Measurements from ENCODE around the gene BTN1A1. TPM values are rescaled to one million over a fixed set of nuclear protein-coding genes. Genes with fewer than 3 reads are reported as not detected.

Gene BTN1A1
- total RNA-seq, 4 donors from 2014 or later = 0.32 TPM; not detected in 3

DNA sequence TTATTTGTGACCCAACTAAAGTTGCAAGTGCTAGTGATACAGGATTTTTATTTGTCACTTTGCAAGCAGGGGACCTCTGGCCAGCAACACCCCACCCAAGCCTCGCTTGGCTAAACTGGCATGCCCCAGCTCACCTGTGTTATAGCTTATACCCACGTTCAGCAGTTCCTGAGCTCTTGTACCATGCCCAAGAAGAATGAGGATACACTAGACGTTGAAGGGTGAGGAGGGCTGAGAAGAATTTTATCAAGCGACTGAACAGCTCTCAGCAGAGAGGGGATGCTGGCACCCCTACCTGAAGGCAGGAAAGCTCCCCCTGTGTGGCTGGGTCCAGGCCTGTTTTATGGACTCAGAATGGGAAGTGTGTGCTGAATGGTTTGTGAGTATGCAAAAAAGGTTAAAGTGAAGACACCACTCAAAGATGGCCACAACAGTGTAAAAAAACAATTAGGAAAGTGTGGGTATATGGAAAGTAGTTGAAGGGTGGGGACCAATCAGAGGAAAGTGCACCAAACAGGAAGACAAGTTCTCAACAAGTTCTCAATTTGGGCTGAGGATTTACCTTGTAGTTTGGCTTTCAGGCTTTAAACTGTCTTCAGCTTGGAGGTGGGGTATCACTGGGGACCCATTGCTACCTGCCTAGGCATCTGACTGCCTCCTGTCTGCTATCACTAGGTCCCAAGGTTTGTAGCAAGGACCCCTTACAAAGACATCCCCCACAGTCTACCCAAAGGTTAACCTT lies 27.4 kb upstream of the BTN1A1 start:
- no peaks in the 10 kb centered on the region for H3K9me3 ChIP-seq
- H3K4me3 ChIP-seq = no peak overlapping the region
- peaks cover 5 to 29% (median 15%) of the 10 kb centered on the region in 4 donors for H3K4me1 ChIP-seq
- peak overlapping the region; percentile 93 to 96 (median 94) for H3K27ac ChIP-seq
- peaks cover 0 to 19% (median 6%) of the 10 kb centered on the region in 4 donors for H3K36me3 ChIP-seq
- intact Hi-C loops (cut with DNase I; ENCODE audit: low total_unique reads) (no loop called here), in situ Hi-C loops (cut with MboI; ENCODE audit: low pct_ligation_motif_present in 1 of 4, low pct_unique_long_range_greater_than_20kb in 1 of 4, low sequenced_read_pairs in 3 of 4) (loop anchor here in 1 of 4 donors (25.0 kb wide), 1 partner anchor 110 kb away; the partner anchor contains the start of gene BTN3A2)
- no peaks in the 10 kb centered on the region for H3K27me3 ChIP-seq
- no peak for TF ChIP-seq EP300 (IDR thresholded peaks at IDR 0.05; ENCODE audit: low read depth)
- 90 to 95% methylated on average over 2 to 4 of the region's 4 CpGs for WGBS, 2 donors (ENCODE audit: low coverage in 1 of 2)
- DNase-seq = no peak

DNA sequence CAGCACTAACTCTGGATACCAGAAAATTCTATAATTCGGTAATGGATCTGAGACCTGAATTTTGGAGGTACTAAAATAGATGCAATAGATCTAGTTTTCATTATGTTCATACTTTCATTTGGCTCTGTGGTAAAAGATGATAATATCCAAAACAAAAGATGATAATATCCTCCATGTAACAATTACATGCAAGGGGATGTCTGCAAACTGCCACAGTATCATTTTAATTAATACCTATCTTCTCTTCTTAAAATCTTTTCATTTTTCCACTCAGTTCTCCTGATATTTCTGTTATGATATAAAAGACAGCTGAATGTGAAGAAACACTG lies 26.7 kb upstream of the BTN1A1 start:
- DNase-seq = no peak
- Histone ChIP-seq H3K36me3 (peaks cover 0 to 12% (median 3%) of the 10 kb centered on the region in 4 donors), H3K27ac (peak overlapping the region; percentile 93 to 96 (median 94)), H3K9me3 (no peaks in the 10 kb centered on the region), H3K4me1 (peaks cover 5 to 33% (median 15%) of the 10 kb centered on the region in 4 donors), H3K4me3 (peak overlapping the region in 3 of 4 donors; percentile 30 to 49 (median 33)), H3K27me3 (no peaks in the 10 kb centered on the region)
- WGBS, 2 donors (ENCODE audit: low coverage in 1 of 2) = 72 to 74% methylated on average over 1 of the region's 1 CpG
- TF ChIP-seq POLR2A (IDR thresholded peaks at IDR 0.05) (no peak), EP300 (IDR thresholded peaks at IDR 0.05; ENCODE audit: low read depth) (no peak), POLR2AphosphoS5 (IDR thresholded peaks at IDR 0.05) (no peak)
- TF ChIP-seq, protein P1, sequence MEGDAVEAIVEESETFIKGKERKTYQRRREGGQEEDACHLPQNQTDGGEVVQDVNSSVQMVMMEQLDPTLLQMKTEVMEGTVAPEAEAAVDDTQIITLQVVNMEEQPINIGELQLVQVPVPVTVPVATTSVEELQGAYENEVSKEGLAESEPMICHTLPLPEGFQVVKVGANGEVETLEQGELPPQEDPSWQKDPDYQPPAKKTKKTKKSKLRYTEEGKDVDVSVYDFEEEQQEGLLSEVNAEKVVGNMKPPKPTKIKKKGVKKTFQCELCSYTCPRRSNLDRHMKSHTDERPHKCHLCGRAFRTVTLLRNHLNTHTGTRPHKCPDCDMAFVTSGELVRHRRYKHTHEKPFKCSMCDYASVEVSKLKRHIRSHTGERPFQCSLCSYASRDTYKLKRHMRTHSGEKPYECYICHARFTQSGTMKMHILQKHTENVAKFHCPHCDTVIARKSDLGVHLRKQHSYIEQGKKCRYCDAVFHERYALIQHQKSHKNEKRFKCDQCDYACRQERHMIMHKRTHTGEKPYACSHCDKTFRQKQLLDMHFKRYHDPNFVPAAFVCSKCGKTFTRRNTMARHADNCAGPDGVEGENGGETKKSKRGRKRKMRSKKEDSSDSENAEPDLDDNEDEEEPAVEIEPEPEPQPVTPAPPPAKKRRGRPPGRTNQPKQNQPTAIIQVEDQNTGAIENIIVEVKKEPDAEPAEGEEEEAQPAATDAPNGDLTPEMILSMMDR (IDR thresholded peaks at IDR 0.05) = no peak
- in situ Hi-C loops (cut with MboI; ENCODE audit: low pct_ligation_motif_present in 1 of 4, low pct_unique_long_range_greater_than_20kb in 1 of 4, low sequenced_read_pairs in 3 of 4) = loop anchor here in 1 of 4 donors (25.0 kb wide), 1 partner anchor 111 kb away; the partner anchor contains the start of gene BTN3A2
- intact Hi-C loops (cut with DNase I; ENCODE audit: low total_unique reads) = no loop called here

DNA sequence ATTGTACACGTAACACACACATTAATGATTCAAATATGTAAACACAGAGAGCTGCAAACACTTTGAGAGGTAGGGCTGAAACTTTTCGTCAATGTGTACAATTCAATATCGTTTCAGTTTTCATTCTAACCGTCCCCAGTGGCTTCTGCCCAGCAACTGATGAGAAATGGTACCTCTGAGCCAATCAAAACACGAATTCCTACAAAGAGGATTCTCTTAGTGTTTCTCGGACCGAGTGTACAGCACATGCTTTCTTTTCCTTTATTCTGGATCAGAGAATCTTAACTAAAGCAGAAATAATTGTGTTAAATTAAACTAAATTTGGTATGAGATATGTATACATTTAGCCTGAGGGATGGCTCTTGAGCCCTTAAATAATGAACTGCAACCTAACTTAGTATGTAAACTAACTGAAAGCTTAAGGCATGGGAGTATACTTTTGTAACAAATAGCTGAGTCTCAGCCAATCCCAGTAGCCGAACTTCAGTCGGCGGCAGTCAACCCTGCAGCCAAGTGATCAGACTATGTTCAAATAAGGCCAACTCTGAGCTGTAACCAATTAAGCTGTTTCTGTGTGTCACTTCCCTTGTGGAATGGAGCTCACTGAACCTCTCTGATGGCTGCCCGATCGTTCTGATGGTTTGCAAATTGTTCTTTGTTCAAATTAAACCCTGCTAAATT lies 26.2 kb upstream of the BTN1A1 start:
- peak; percentile 89 for DNase-seq
- in situ Hi-C loops (cut with MboI; ENCODE audit: low pct_ligation_motif_present in 1 of 4, low pct_unique_long_range_greater_than_20kb in 1 of 4, low sequenced_read_pairs in 3 of 4) = loop anchor here in 1 of 4 donors (25.0 kb wide), 1 partner anchor 112 kb away; the partner anchor contains the start of gene BTN3A2
- peak overlapping the region in 3 of 4 donors; percentile 30 to 49 (median 33) for H3K4me3 ChIP-seq
- 0 to 1% methylated on average over 1 to 12 of the region's 12 CpGs for WGBS, 2 donors (ENCODE audit: low coverage in 1 of 2)
- H3K9me3 ChIP-seq = no peaks in the 10 kb centered on the region
- TF ChIP-seq POLR2A (IDR thresholded peaks at IDR 0.05) = peak; percentile 88
- TF ChIP-seq POLR2AphosphoS5 (IDR thresholded peaks at IDR 0.05) = peak; percentile 83 to 93 (median 92)
- TF ChIP-seq EP300 (IDR thresholded peaks at IDR 0.05; ENCODE audit: low read depth) = no peak
- intact Hi-C loops (cut with DNase I; ENCODE audit: low total_unique reads) = no loop called here
- H3K4me1 ChIP-seq = peaks cover 5 to 33% (median 15%) of the 10 kb centered on the region in 4 donors
- no peaks in the 10 kb centered on the region for H3K27me3 ChIP-seq
- peak overlapping the region; percentile 93 to 96 (median 94) for H3K27ac ChIP-seq
- H3K36me3 ChIP-seq = peaks cover 0 to 7% (median under 1%) of the 10 kb centered on the region in 4 donors

DNA sequence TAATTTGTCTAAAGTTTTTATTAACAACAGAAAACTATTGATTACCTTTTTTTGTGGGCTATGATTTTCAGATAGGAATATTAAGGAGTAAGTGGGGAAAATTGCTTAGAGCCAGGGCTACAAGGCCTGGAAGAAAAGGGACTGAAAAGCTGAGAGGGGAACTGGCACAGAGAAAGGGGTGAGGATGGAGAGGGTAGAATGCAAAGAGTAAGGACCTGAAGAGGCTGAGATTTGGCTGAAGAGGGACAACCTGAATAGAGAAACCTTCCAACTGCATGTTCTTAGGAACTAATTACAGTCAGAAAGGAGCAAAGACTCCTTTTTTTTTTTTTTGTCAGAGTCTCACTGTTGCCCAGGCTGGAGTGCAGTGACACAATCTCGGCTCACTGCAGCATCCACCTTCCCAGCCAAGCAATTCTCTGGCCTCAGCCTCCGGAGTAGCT lies 25.6 kb upstream of the BTN1A1 start:
- intact Hi-C loops (cut with DNase I; ENCODE audit: low total_unique reads) (no loop called here), in situ Hi-C loops (cut with MboI; ENCODE audit: low pct_ligation_motif_present in 1 of 4, low pct_unique_long_range_greater_than_20kb in 1 of 4, low sequenced_read_pairs in 3 of 4) (loop anchor here in 1 of 4 donors (25.0 kb wide), 1 partner anchor 112 kb away; the partner anchor contains the start of gene BTN3A2)
- no peaks in the 10 kb centered on the region for H3K9me3 ChIP-seq
- H3K4me1 ChIP-seq = peaks cover 5 to 33% (median 15%) of the 10 kb centered on the region in 4 donors
- no peak for DNase-seq
- 4% methylated on average over 2 of the region's 2 CpGs; no CpG with 5 or more reads in 1 of the 2 donors for WGBS, 2 donors (ENCODE audit: low coverage in 1 of 2)
- H3K27me3 ChIP-seq = no peaks in the 10 kb centered on the region
- peak overlapping the region; percentile 93 to 96 (median 94) for H3K27ac ChIP-seq
- no peak for TF ChIP-seq POLR2A (IDR thresholded peaks at IDR 0.05)
- TF ChIP-seq, protein P1 (IDR thresholded peaks at IDR 0.05) = no peak
- TF ChIP-seq POLR2AphosphoS5 (IDR thresholded peaks at IDR 0.05) = no peak
- peak overlapping the region; percentile 12 to 49 (median 32) for H3K4me3 ChIP-seq
- H3K36me3 ChIP-seq = peaks cover 0 to 4% (median 0%) of the 10 kb centered on the region in 4 donors

All from transverse colon (tissue), 4 donors.